ENCODE measurements around the gene MAP3K8.
A peak's percentile ranks its signal among the peaks of the same experiment; 100 is the strongest.

The MAP3K8 gene

GRCh38 chr10:30420766-30421165 is 13.2 kb upstream of the MAP3K8 start:
- ATAC-seq, result no peak
- TF ChIP-seq OSR1 (CRISPR knock-in tag; IDR thresholded peaks at IDR 0.05), result no peak
- TF ChIP-seq CSRNP3 (CRISPR knock-in tag; IDR thresholded peaks at IDR 0.05), result no peak

- ATAC-seq, result no peak
Observed at GRCh38 chr10:30422151-30422695, 11.8 kb upstream of the MAP3K8 start.

GRCh38 chr10:30422981-30423654 is 10.9 kb upstream of the MAP3K8 start:
- ATAC-seq, result peak; percentile 93
- TF ChIP-seq POU6F1 (CRISPR knock-in tag; IDR thresholded peaks at IDR 0.05; ENCODE audit: borderline replicate concordance, low read depth) (no peak), CSRNP3 (CRISPR knock-in tag; IDR thresholded peaks at IDR 0.05) (no peak), TOX (CRISPR knock-in tag; IDR thresholded peaks at IDR 0.05; ENCODE audit: borderline replicate concordance) (no peak), RARB (CRISPR knock-in tag; IDR thresholded peaks at IDR 0.05) (no peak), GLIS3 (CRISPR knock-in tag; IDR thresholded peaks at IDR 0.05) (no peak), PPARA (CRISPR knock-in tag; IDR thresholded peaks at IDR 0.05; ENCODE audit: borderline replicate concordance) (no peak)

More at GRCh38 chr10:30422151-30422695, 11.8 kb upstream of the MAP3K8 start:
- TF ChIP-seq ESRRG (CRISPR knock-in tag; IDR thresholded peaks at IDR 0.05), result no peak
- no peak for TF ChIP-seq RARB (CRISPR knock-in tag; IDR thresholded peaks at IDR 0.05)
- TF ChIP-seq ZC3H10 (CRISPR knock-in tag; IDR thresholded peaks at IDR 0.05), result no peak
- TF ChIP-seq GLIS3 (CRISPR knock-in tag; IDR thresholded peaks at IDR 0.05), result no peak
- TF ChIP-seq POU6F1 (CRISPR knock-in tag; IDR thresholded peaks at IDR 0.05; ENCODE audit: borderline replicate concordance, low read depth), result no peak
- no peak for TF ChIP-seq CSRNP3 (CRISPR knock-in tag; IDR thresholded peaks at IDR 0.05)
- TF ChIP-seq OSR1 (CRISPR knock-in tag; IDR thresholded peaks at IDR 0.05), result no peak
- TF ChIP-seq TSHZ2 (CRISPR knock-in tag; IDR thresholded peaks at IDR 0.05), result no peak
- TF ChIP-seq SNAI2 (CRISPR knock-in tag; IDR thresholded peaks at IDR 0.05), result no peak
- no peak for TF ChIP-seq ZNF565 (CRISPR knock-in tag; conservative IDR thresholded peaks at IDR 0.05; ENCODE audit: low read depth)
- TF ChIP-seq ISL1 (CRISPR knock-in tag; IDR thresholded peaks at IDR 0.05), result no peak
- no peak for TF ChIP-seq CSDC2 (CRISPR knock-in tag; IDR thresholded peaks at IDR 0.05)
- TF ChIP-seq TCF4 (CRISPR knock-in tag; IDR thresholded peaks at IDR 0.05; ENCODE audit: borderline replicate concordance), result no peak
- no peak for TF ChIP-seq CREB5 (CRISPR knock-in tag; IDR thresholded peaks at IDR 0.05; ENCODE audit: low read depth)

All from SK-N-SH treated with all-trans-retinoic acid at 6 μM for 48 hours (cell line).